Peyer's patch (tissue), 4 donors: Measurements from ENCODE around the gene CYP2D6.

Source experiments
- CTCF ChIP-seq, 6 experiments: fragments of 450-650 bp in 4 of 6; fragments of 200-600 bp in 2 of 6; sonication (generic) in 1 of 6; IDR thresholded peaks; one replicate each; pipeline ENCODE4 v1.5.1; 2017 to 2019; ENCODE audit warnings: antibody characterized with exemption in 6 of 6, mild to moderate bottlenecking in 3 of 6, moderate library complexity in 1 of 6
- POLR2A ChIP-seq, 2 donors: fragments of 450-650 bp; IDR thresholded peaks; one replicate each; pipeline ENCODE4 v1.5.1; 2017; ENCODE audit warnings: antibody characterized with exemption in 2 of 2, mild to moderate bottlenecking in 2 of 2, moderate library complexity in 2 of 2

DNA sequence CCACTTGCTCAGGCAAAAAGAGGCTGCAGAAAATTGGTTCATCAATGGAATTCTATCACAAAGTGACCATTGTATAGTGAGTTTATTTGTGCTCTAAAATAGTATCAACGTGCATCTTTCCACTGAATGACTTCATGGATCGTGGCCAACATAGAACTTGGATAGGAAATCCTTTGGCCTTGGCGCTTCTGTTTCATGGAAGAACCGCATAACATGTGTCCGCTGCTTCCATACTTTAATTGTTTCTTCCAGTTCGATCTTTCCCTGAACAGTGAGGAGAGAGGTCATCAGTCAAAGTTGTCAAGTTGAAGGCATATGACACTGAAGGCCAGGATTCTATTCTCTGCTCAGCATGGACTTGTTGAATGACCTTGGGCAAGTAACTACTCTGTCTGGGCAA, 44.6 kb downstream of the CYP2D6 start:
- TF ChIP-seq CTCF (IDR thresholded peaks at IDR 0.05) (no peak), POLR2A (IDR thresholded peaks at IDR 0.05) (no peak)
